ENCODE results near the gene LHPP.
A peak's percentile ranks its signal among the peaks of the same experiment; 100 is the strongest.
"Not testable (repeated sequence)": the region's sequence is repeated elsewhere in the genome, so short reads cannot be mapped to it uniquely, and the experiment has no call there.

The LHPP gene

GRCh38 chr10:124428207-124428777 lies 33.3 kb upstream of the LHPP start:
- in situ Hi-C loops (cut with HindIII; ENCODE audit: low pct_unique_long_range_greater_than_20kb, low sequenced_read_pairs), result no loop called here
- peak in 1 of 2 experiments; percentile 6 for DNase-seq (ENCODE audit: low read depth in 1 of 2, low spot score in 1 of 2)
- no peak for TF ChIP-seq JUND (IDR thresholded peaks at IDR 0.05; ENCODE audit: low read depth)

GRCh38 chr10:124429576-124429975 lies 32.0 kb upstream of the LHPP start:
- DNase-seq (ENCODE audit: low read depth in 1 of 2, low spot score in 1 of 2), result no peak
- TF ChIP-seq JUND (IDR thresholded peaks at IDR 0.05; ENCODE audit: low read depth), result no peak
- in situ Hi-C loops (cut with HindIII; ENCODE audit: low pct_unique_long_range_greater_than_20kb, low sequenced_read_pairs), result no loop called here

GRCh38 chr10:124430077-124430476 lies 31.5 kb upstream of the LHPP start:
- DNase-seq (ENCODE audit: low read depth in 1 of 2, low spot score in 1 of 2), result no peak

GRCh38 chr10:124433461-124433860 lies 28.2 kb upstream of the LHPP start:
- DNase-seq (ENCODE audit: low read depth in 1 of 2, low spot score in 1 of 2), result no peak
- in situ Hi-C loops (cut with HindIII; ENCODE audit: low pct_unique_long_range_greater_than_20kb, low sequenced_read_pairs), result no loop called here
- TF ChIP-seq JUND (IDR thresholded peaks at IDR 0.05; ENCODE audit: low read depth), result no peak

More at GRCh38 chr10:124430077-124430476, 31.5 kb upstream of the LHPP start:
- in situ Hi-C loops (cut with HindIII; ENCODE audit: low pct_unique_long_range_greater_than_20kb, low sequenced_read_pairs), result no loop called here
- no peak for TF ChIP-seq JUND (IDR thresholded peaks at IDR 0.05; ENCODE audit: low read depth)

GRCh38 chr10:124435683-124436082 lies 25.9 kb upstream of the LHPP start:
- in situ Hi-C loops (cut with HindIII; ENCODE audit: low pct_unique_long_range_greater_than_20kb, low sequenced_read_pairs); DNase-seq (ENCODE audit: low read depth in 1 of 2, low spot score in 1 of 2): not testable (repeated sequence)

- no peak for TF ChIP-seq JUND (IDR thresholded peaks at IDR 0.05; ENCODE audit: low read depth)
- in situ Hi-C loops (cut with HindIII; ENCODE audit: low pct_unique_long_range_greater_than_20kb, low sequenced_read_pairs), result no loop called here
- DNase-seq (ENCODE audit: low read depth in 1 of 2, low spot score in 1 of 2), result no peak
These were observed 25.4 kb upstream of the LHPP start for GRCh38 chr10:124436191-124436638.

- in situ Hi-C loops (cut with HindIII; ENCODE audit: low pct_unique_long_range_greater_than_20kb, low sequenced_read_pairs); DNase-seq (ENCODE audit: low read depth in 1 of 2, low spot score in 1 of 2): not testable (repeated sequence)
These were observed 19.9 kb upstream of the LHPP start for GRCh38 chr10:124441694-124442093.

- no peak for TF ChIP-seq JUND (IDR thresholded peaks at IDR 0.05; ENCODE audit: low read depth)
- no peak for DNase-seq (ENCODE audit: low read depth in 1 of 2, low spot score in 1 of 2)
- in situ Hi-C loops (cut with HindIII; ENCODE audit: low pct_unique_long_range_greater_than_20kb, low sequenced_read_pairs), result no loop called here
These were observed 14.5 kb upstream of the LHPP start for GRCh38 chr10:124446830-124447750.

GRCh38 chr10:124447751-124448466 lies 13.7 kb upstream of the LHPP start:
- TF ChIP-seq JUND (IDR thresholded peaks at IDR 0.05; ENCODE audit: low read depth), result no peak
- DNase-seq (ENCODE audit: low read depth in 1 of 2, low spot score in 1 of 2), result no peak
- in situ Hi-C loops (cut with HindIII; ENCODE audit: low pct_unique_long_range_greater_than_20kb, low sequenced_read_pairs), result no loop called here

- TF ChIP-seq JUND (IDR thresholded peaks at IDR 0.05; ENCODE audit: low read depth), result no peak
These were observed 12.9 kb upstream of the LHPP start for GRCh38 chr10:124448696-124449169.

GRCh38 chr10:124449170-124450011 lies 12.2 kb upstream of the LHPP start:
- peak in 1 of 2 experiments; percentile 57 for DNase-seq (ENCODE audit: low read depth in 1 of 2, low spot score in 1 of 2)
- in situ Hi-C loops (cut with HindIII; ENCODE audit: low pct_unique_long_range_greater_than_20kb, low sequenced_read_pairs), result no loop called here
- TF ChIP-seq JUND (IDR thresholded peaks at IDR 0.05; ENCODE audit: low read depth), result no peak

More at GRCh38 chr10:124448696-124449169, 12.9 kb upstream of the LHPP start:
- DNase-seq (ENCODE audit: low read depth in 1 of 2, low spot score in 1 of 2), result no peak
- in situ Hi-C loops (cut with HindIII; ENCODE audit: low pct_unique_long_range_greater_than_20kb, low sequenced_read_pairs), result no loop called here

Data from T47D (cell line).